Measurements from ENCODE around the gene PLA2G2C. TPM values are rescaled to one million over a fixed set of nuclear protein-coding genes. Genes with fewer than 3 reads are reported as not detected.

The PLA2G2C gene
- total and polyA plus RNA-seq, 2 experiments from 2014 or later = not detected

DNA sequence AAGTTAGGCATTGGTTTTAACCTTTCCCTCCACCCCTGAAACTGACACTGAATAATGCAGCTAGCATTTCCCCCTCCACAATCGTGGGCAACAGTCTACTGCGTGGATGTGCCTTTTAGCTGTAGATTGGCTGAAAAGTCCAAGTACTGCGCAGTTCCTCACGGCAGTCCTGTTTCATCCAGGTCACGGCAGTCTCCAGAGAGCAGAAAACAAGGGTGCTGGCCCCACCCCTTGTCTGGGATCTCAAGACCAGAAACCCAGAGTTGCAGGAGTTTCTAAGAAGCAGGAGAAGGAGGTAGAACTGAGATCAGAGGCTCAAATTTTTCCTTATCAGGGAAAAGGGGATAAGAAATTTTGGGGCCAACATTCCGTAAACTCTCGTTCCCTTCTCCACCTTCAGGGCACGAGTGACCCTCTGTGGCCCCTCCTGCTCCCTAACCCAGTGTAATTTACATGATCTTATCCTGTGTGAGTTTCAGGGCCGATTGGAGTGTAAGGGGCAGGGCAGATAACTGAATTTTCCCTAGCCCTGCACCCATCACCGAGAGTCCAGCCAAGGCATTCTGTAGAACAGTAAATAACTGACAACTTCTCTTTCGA, 25.9 kb upstream of the PLA2G2C start (continued):
- TF ChIP-seq, protein P1, sequence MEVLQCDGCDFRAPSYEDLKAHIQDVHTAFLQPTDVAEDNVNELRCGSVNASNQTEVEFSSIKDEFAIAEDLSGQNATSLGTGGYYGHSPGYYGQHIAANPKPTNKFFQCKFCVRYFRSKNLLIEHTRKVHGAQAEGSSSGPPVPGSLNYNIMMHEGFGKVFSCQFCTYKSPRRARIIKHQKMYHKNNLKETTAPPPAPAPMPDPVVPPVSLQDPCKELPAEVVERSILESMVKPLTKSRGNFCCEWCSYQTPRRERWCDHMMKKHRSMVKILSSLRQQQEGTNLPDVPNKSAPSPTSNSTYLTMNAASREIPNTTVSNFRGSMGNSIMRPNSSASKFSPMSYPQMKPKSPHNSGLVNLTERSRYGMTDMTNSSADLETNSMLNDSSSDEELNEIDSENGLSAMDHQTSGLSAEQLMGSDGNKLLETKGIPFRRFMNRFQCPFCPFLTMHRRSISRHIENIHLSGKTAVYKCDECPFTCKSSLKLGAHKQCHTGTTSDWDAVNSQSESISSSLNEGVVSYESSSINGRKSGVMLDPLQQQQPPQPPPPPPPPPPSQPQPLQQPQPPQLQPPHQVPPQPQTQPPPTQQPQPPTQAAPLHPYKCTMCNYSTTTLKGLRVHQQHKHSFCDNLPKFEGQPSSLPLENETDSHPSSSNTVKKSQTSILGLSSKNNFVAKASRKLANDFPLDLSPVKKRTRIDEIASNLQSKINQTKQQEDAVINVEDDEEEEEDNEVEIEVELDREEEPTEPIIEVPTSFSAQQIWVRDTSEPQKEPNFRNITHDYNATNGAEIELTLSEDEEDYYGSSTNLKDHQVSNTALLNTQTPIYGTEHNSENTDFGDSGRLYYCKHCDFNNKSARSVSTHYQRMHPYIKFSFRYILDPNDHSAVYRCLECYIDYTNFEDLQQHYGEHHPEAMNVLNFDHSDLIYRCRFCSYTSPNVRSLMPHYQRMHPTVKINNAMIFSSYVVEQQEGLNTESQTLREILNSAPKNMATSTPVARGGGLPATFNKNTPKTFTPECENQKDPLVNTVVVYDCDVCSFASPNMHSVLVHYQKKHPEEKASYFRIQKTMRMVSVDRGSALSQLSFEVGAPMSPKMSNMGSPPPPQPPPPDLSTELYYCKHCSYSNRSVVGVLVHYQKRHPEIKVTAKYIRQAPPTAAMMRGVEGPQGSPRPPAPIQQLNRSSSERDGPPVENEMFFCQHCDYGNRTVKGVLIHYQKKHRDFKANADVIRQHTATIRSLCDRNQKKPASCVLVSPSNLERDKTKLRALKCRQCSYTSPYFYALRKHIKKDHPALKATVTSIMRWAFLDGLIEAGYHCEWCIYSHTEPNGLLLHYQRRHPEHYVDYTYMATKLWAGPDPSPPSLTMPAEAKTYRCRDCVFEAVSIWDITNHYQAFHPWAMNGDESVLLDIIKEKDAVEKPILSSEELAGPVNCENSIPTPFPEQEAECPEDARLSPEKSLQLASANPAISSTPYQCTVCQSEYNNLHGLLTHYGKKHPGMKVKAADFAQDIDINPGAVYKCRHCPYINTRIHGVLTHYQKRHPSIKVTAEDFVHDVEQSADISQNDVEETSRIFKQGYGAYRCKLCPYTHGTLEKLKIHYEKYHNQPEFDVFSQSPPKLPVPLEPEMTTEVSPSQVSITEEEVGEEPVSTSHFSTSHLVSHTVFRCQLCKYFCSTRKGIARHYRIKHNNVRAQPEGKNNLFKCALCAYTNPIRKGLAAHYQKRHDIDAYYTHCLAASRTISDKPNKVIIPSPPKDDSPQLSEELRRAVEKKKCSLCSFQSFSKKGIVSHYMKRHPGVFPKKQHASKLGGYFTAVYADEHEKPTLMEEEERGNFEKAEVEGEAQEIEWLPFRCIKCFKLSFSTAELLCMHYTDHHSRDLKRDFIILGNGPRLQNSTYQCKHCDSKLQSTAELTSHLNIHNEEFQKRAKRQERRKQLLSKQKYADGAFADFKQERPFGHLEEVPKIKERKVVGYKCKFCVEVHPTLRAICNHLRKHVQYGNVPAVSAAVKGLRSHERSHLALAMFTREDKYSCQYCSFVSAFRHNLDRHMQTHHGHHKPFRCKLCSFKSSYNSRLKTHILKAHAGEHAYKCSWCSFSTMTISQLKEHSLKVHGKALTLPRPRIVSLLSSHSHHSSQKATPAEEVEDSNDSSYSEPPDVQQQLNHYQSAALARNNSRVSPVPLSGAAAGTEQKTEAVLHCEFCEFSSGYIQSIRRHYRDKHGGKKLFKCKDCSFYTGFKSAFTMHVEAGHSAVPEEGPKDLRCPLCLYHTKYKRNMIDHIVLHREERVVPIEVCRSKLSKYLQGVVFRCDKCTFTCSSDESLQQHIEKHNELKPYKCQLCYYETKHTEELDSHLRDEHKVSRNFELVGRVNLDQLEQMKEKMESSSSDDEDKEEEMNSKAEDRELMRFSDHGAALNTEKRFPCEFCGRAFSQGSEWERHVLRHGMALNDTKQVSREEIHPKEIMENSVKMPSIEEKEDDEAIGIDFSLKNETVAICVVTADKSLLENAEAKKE (CRISPR knock-in tag; IDR thresholded peaks at IDR 0.05) = no peak
- no peak for TF ChIP-seq POLR2AphosphoS5 (IDR thresholded peaks at IDR 0.05; ENCODE audit: low read depth)
- no peak for TF ChIP-seq JUNB (IDR thresholded peaks at IDR 0.05; ENCODE audit: unreplicated experiment)
- no peak for TF ChIP-seq STAT1 (IDR thresholded peaks at IDR 0.05; ENCODE audit: unreplicated experiment)
- TF ChIP-seq EZH2 (IDR thresholded peaks at IDR 0.05; ENCODE audit: low read depth, unreplicated experiment) = no peak
- TF ChIP-seq, protein P2, sequence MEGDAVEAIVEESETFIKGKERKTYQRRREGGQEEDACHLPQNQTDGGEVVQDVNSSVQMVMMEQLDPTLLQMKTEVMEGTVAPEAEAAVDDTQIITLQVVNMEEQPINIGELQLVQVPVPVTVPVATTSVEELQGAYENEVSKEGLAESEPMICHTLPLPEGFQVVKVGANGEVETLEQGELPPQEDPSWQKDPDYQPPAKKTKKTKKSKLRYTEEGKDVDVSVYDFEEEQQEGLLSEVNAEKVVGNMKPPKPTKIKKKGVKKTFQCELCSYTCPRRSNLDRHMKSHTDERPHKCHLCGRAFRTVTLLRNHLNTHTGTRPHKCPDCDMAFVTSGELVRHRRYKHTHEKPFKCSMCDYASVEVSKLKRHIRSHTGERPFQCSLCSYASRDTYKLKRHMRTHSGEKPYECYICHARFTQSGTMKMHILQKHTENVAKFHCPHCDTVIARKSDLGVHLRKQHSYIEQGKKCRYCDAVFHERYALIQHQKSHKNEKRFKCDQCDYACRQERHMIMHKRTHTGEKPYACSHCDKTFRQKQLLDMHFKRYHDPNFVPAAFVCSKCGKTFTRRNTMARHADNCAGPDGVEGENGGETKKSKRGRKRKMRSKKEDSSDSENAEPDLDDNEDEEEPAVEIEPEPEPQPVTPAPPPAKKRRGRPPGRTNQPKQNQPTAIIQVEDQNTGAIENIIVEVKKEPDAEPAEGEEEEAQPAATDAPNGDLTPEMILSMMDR (conservative IDR thresholded peaks at IDR 0.05; ENCODE audit: low read depth in 2 of 2) = no peak
- no peak for TF ChIP-seq ZNF331 (CRISPR knock-in tag; IDR thresholded peaks at IDR 0.05; ENCODE audit: low read depth)
- no peak for TF ChIP-seq EZH2phosphoT487 (IDR thresholded peaks at IDR 0.05; ENCODE audit: unreplicated experiment)
